Renal cortex interstitium (tissue), 11 donors: Measurements from ENCODE around the gene RTF2. TPM values are rescaled to one million over a fixed set of nuclear protein-coding genes. Genes with fewer than 3 reads are reported as not detected.

Experiments used
- DNase-seq, 11 donors: peaks; one replicate each; pipeline ENCODE4 v3.0.0-alpha.2; 2013; ENCODE audit warnings: low read depth in 9 of 11, low spot score in 4 of 11; ENCODE audit errors: extremely low read depth in 1 of 11
- polyA plus RNA-seq, 3 donors: library from polyadenylated mRNA; unstranded; fragments of 120-200 nt; gene quantifications; one replicate each; pipeline ENCODE4 v1.2.1, GENCODE V29; 2013; ENCODE audit not compliant: insufficient read length in 3 of 3

RTF2 gene
- polyA plus RNA-seq, 3 donors, result 122 to 127 (median 127) TPM

GRCh38 chr20:56454754-56455153, 13.7 kb upstream of the RTF2 start:
- DNase-seq, result no peak

DNA sequence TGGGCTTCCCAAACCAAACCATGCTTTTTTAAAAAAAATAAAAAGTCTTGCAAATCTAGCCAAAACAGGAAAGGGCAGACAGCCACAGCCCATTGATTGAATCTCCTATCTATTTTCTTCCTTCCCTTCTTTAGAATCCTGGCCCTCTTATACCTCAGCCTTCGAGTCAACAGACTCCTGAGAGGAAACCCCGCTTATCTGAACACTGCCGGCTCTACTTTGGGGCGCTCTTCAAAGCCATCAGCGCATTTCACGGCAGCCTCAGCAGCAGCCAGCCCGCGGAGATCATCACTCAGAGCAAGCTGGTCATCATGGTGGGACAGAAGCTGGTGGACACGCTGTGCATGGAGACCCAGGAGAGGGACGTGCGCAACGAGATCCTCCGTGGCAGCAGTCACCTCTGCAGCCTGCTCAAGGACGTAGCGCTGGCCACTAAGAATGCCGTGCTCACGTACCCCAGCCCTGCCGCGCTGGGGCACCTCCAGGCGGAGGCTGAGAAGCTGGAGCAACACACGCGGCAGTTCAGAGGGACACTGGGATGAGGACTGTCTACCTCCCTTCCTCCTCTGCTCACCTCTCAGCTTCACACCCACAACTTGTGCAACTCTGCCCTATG, 10.1 kb upstream of the RTF2 start:
- DNase-seq, result no peak

GRCh38 chr20:56460459-56460858, 8.0 kb upstream of the RTF2 start:
- DNase-seq, result no peak

- DNase-seq, result no peak
These were observed 6.9 kb upstream of the RTF2 start for GRCh38 chr20:56461576-56461975.

DNA sequence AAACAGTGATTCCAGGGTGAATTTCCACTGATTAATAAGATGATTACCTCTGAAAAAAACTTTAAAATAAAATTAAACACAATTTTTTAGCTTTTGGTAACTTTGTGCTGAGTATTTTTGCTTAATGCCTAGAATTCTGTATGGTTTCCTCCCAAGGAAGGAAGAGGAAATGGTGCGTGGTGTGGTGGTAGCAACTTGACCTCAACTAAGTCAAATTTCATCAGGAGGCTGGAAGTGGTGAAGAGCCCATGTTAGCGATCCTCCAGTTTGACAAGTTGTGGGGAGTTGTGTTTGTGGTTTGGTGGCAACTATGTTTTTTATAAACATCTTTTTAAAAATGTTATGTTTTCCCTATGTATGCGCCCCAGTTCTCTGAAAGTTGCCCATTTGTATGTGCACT, 5.0 kb upstream of the RTF2 start:
- no peak for DNase-seq

GRCh38 chr20:56465997-56466396, 2.4 kb upstream of the RTF2 start:
- no peak for DNase-seq

GRCh38 chr20:56467968-56468315, 485 bp upstream of the RTF2 start:
- no peak for DNase-seq

DNA sequence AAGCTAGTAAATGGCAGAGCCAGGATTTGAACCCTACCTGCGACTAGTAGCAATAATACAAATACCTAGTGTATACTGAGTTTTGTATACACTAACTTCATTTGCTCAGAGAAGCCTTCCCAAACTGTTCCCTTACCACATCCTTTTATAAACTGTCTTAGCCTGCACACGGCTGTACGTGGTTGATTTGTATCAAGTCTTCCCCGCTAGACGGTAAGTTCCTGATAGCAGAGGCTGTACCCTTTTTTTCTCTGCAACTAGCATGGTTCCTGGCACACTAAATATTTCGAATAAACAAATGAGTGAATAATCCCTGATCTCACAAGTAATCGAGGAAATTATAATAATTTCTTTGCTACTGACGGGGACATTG, 636 bp downstream of the RTF2 start:
- DNase-seq, result no peak

DNA sequence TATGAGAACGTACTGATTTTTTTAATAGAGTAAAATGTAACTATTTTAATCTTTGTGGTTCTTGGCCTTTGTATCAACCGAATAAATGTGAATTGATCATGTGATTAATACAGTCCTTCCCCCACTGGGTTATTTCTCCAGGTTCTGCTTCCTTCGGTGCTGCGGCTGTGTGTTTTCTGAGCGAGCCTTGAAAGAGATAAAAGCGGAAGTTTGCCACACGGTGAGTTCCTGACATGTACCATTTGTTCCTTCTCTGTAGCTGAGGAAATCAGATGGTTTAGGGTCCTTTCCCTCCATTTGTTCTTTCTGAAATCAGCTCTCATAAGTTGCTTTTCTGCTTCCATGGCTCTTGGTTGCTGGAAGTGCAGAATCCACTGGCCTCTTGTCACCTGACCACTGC, 15.5 kb downstream of the RTF2 start:
- no peak for DNase-seq

- no peak for DNase-seq
These were observed 18.8 kb downstream of the RTF2 start for GRCh38 chr20:56487216-56487615.

DNA sequence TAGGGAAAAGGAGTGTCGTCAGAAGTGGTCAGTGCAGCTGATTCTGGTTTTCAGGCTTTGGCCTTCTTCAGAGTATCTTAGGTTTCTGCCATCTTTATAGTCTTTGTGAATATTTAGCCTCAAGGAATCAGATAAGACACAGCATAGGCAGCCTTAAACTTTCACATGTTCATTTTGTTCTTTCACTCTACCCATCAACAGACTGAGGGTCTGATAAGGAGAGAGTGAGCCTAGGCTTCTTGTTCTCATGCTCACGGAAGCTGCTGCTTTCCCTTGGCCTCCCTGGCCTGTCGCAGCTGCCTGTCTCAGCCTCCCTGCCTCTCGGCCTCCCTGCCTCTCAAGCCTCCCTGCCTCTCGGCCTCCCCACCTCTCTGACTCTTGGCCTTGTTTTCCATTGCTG, 20.1 kb downstream of the RTF2 start:
- no peak for DNase-seq

GRCh38 chr20:56501116-56501515, 32.7 kb downstream of the RTF2 start:
- no peak for DNase-seq

GRCh38 chr20:56503916-56504315, 35.5 kb downstream of the RTF2 start:
- no peak for DNase-seq

DNA sequence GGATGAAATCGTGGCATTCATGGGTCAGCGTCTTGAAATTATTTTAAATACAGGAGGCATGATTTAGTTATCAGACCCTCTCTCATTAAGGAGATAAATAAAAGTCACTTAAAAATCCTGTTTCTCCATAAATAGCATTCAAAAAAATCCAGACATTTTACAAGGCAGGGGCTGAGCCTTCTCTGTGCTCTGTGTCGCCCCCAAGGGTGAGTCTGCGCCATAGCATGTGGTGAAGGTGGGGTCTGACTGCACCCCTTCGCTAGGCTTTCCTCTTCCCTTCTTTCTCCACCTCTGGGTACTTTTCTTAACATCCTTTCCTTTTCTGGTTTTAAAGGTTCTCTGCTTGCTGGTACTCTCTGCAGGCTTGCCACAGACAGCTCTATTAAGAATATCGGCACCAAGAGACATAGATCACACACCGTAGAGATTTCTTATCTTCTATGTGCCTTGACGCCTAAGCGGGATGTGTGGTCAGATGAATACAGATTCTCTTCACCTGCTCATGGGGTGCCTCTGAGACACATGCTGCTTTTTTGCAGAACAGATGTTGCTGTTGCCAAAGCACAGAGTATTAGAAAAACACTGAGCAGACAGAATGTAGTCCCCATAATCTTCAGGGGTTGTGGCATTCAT, 36.1 kb downstream of the RTF2 start:
- DNase-seq, result no peak

DNA sequence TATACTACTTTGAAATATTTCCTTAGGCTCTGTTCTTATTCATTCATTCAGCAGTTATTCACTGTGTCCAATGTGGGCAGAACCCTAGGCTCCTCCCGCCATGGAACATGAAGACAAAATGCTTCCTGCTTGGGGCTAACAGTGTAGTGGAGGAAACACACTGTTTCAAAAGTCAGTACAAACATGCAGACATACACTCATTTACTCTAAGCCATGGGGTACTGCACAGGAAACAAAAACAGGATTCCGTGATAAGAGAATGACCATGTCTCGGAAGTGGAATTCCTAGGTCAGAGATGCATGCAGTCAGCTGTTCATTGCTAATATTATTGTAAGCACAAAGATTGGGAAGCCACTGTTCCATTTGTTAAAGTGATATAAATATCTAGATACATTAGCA, 37.7 kb downstream of the RTF2 start:
- no peak for DNase-seq

- DNase-seq, result no peak
These were observed 43.5 kb downstream of the RTF2 start for GRCh38 chr20:56511926-56512325.

GRCh38 chr20:56513161-56514150, 45.0 kb downstream of the RTF2 start:
- no peak for DNase-seq

DNA sequence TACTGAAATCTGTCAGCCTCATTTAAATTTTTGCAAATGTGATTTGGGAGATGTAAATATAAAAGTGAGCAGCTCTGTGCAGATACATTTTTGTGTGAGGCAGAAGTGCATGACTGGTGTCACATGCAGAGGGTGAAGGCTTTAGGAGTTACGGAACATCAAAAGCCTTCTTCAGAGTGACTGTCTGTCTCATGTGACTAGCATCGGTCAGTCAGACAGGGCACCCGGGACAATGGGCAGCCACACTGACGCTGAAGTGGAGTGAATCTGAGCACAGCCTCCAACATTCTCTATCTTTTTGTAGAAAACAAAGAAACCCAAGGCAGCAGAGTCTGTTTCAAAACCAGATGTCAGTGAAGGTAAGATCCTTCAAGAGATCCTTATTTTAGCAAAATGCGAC, 48.2 kb downstream of the RTF2 start:
- DNase-seq, result no peak

GRCh38 chr20:56517211-56517610, 48.8 kb downstream of the RTF2 start:
- DNase-seq, result no peak

- no peak for DNase-seq
These were observed 49.2 kb downstream of the RTF2 start for GRCh38 chr20:56517641-56518040.
